Right ventricle myocardium inferior (tissue), 1 donor: ENCODE results near the gene CUX1. TPM values are rescaled to one million over a fixed set of nuclear protein-coding genes. Genes with fewer than 3 reads are reported as not detected.
"Not testable (repeated sequence)": the region's sequence is repeated elsewhere in the genome, so short reads cannot be mapped to it uniquely, and the experiment has no call there.

Source experiments
- ATAC-seq: fragments of 200-7000 bp; cut with Tn5 transposase; one replicate; pipeline ENCODE4 v1.9.1; 2020; ENCODE audit warnings: mild to moderate bottlenecking, moderate library complexity
- DNase-seq: peaks from one replicate; pipeline ENCODE4 v3.0.0; 2021; ENCODE audit errors: missing footprints
- intact Hi-C: fragments of 100-400 bp; cut with DNase I; formaldehyde crosslinking; loops from one replicate; pipeline ENCODE4 v1.11.0; 2022
- total RNA-seq: library from RNA; stranded (reverse); fragmentation: NEBNext Ultra II Directional; extraction: Animal tissue kit (Norgen Biotek cat#: 25700); gene quantifications from one replicate; pipeline ENCODE4 v1.2.1, GENCODE V29; 2021
- donor health status: DM: no; HTN: yes; CAD: no; lungs with severe emphysema.

CUX1 gene
- total RNA-seq, 1 donor from 2014 or later, result 107 TPM

DNA sequence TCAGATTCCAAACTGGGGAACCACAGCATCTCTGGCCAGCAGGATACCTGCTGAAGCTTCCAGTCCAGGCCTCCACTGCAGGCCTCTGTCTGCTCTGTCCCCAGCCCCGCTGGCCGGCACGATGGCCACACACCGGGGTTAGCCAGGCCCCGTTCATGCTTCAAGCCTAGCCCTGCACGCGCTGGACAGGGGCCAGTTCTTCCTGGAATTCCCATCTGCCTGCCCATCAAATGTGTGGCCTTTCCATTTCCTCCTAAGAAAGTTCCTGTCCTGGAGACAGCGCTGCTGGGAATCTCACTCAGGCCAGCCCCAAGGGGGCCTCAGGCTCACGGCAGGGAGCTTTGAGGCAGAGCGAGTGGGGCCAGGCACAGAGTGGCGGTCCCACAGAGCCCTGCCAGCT lies 487.2 kb downstream of the CUX1 start:
- intact Hi-C loops, result no loop called here
- DNase-seq, result peak; percentile 60
- no peak for ATAC-seq

DNA sequence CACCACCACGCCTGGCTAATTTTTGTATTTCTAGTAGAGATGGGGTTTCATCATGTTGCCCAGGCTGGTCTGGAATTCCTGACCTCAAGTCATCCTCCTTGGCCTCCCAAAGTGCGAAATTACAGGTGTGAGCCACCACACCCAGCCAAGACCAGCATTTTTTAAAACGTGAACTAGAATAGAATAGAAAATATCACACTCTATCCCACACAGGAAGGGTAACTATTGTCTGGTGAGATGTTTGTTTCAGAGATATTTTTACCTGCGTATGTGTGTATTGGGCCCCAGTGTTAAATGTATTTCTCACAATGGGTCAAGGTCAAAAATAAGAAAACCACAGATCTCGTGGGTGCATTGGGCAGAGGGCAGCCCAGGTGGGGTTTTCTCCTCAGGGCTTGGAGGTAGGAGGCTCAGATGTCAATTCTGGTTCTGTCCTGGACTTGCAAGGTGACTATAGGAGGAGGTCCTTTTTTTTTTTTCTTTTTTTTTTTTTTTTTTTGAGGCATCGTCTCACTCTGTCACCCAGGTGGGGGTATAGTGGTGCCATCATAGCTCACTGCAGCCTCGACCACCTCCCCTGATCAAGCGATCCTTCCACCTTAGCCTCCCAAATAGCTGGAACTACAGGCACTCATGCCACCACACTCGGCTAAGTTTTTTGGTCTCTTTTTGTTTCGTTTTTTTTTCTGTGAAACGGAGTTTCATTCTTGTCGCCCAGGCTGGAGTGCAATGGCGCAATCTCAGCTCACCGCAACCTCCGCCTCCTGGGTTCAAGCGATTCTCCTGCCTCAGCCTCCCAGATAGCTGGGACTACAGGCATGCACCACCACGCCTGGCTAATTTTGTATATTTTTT lies 488.2 kb downstream of the CUX1 start:
- intact Hi-C loops, result no loop called here
- ATAC-seq (no peak), DNase-seq (no peak)

DNA sequence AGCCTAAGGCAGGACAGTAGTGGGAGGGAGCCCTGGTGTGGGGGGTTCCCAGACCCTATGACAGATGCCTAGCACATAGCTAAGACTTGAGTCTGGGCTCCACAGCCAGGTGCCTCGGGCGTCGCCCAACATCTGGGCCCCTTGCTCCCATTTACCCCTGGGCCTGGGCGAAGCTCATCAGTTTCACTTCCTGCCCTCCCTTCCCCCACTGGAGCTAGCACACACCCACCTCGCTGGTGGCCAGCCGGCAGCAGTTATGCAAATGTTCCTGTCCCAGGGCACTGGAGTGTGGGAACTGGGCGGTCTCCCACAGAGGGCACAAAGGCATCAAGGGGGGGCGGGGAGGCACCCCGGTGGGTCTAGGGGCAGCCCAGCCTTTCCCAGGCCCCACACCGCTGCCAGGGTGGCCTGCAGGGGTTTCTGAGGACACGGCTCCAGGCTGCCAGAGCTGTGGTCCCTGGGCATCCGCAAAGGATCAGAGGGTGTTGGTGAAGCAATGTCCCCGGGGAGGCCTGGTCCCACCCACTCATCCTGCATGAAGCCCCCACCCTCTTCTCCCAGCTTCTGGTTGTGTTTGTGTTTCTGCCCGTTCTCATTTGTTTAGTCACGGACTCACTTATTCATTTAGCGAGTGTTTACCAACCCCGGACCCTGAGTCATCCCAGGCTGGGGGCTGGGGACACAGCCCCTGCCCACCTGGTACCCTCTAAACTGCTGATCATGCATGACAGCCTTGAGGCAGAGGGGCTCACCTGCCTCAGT lies 489.7 kb downstream of the CUX1 start:
- ATAC-seq (peak; percentile 64), DNase-seq (no peak)
- intact Hi-C loops, result no loop called here

DNA sequence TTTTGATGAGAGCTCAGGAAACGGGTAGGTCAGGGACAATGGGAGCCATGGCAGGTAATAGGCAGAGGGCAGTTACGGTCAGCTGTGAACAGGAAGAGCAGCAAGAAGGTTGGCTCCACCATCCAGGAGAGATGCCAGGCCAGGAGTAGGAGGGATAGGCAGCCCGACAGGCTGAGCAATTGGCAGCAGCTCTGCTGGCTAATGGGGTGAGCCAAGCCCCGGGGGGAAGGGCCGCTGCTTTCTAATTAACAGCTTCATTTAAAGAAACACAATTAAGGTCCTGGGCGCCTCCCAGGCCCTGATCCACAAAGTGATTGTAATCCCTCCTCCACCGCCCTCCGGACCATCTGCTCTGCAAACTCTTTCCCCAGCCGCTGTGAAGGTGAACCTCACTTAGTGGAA lies 493.0 kb downstream of the CUX1 start:
- intact Hi-C loops, result no loop called here
- ATAC-seq, result no peak
- no peak for DNase-seq

DNA sequence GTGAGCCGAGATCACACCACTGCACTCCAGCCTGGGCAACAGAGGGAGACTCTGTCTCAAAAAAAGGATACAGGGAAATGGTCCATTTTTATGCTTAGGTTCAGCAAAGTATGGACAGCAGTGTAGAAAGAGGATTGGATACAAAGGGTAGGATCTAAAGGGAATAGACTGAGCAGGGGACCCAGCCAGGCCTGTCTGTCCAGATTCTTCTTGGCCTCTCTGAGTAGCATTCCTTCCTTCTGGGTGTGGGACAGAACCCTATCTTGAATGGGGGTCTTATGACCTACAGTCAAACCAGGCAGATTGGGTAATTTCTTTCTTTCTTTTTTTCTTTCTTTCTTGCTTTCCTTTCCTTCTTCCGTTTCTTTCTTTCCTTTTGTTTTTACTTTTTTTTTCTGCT lies 494.9 kb downstream of the CUX1 start:
- DNase-seq (no peak), ATAC-seq (no peak)

DNA sequence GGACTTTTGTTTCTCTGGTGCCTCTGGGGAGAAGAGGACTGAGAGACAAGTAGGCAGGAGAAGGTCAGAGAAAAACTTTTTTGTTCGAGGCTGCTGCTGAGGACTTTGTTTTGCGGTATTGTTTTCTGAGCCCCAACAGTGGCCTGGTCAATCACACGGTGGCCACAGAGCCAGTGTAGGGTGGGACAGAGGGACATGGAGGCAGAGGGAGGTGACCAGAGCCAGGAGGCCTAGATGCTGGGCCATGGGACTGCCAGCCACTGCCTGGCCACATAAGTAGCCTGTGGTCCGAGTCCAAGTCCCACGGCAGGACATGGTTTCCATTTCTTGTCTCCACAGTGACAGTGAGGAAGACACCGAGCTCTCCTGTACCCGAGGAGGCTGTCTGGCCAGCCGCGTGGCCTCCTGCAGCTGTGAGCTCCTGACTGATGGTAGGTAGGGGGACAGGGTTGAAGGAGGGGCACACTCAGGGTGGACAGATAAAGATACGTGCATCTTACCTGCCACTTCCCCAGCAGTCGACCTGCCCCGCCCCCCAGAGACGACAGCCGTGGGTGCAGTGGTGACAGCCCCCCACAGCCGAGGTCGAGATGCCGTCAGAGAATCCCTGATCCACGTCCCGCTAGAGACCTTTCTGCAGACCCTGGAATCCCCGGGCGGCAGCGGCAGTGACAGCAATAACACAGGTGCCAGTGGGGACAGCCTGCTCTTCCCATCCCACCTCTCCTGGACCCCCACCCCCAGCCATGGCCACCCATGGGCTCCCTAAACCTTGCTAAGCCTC lies 496.8 kb downstream of the CUX1 start:
- no peak for DNase-seq
- ATAC-seq, result no peak
- intact Hi-C loops, result no loop called here

More for the DNA sequence above, 494.9 kb downstream of the CUX1 start:
- intact Hi-C loops, result no loop called here

DNA sequence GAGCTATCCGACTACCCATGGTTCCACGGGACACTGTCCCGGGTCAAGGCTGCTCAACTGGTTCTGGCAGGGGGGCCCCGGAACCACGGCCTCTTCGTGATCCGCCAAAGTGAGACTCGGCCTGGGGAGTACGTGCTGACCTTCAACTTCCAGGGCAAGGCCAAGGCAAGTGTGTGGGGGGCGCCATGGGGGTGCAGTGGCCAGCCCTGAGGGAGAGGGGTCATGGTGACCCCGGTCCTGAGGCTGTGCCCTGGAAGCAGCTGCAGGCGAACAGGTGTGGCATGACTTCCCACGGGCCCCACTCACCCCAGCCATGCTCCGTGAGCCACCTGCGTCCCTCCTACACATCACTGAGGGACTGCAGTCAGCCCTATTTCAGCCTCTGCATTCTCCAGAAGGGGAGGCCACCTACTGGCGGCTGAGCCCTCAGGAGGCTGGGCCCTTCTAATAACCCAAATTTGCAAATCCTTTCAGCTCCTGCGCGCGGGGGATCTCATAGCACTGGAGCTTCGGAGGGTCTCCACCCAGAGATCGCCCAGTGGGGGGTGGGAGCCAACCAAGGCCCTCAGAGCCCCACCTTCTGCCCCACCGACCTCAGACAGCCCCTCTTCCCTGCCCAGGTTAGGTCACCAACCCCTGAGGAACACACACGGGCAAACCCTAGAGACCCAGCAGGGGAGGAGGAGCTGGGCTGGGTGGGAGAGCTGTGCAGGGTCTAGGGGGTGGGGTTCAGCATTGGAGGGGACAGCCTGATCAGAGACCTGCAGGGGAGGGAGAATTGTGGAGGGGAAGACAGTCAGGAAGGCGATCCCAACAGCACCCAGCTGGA lies 500.0 kb downstream of the CUX1 start:
- intact Hi-C loops, result no loop called here
- no peak for DNase-seq
- ATAC-seq, result no peak

DNA sequence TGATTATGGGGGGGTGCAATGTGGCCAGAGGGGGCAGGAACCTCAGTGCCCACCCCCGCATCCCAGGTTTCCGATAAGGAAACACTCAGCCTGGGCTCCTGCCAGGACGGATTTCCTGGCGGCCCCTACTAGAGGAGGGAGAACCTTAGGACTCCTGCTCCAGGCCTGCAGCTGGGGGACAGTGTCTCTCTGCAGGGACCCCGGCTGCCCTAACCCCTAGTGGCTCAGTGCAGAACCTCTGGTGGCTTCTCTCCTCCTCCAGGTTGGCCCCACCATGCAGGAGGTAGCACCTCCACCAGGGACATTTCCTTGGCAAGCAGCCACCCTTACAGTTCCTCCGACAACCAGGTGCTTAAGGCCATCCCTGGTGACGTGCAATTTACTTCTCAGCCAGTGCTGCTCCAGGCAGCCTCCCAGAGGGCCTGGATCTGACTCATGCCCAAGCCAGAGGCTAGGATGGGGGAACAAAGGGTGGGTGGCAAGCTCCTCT lies 501.1 kb downstream of the CUX1 start:
- ATAC-seq (no peak), DNase-seq (no peak)
- intact Hi-C loops, result no loop called here

DNA sequence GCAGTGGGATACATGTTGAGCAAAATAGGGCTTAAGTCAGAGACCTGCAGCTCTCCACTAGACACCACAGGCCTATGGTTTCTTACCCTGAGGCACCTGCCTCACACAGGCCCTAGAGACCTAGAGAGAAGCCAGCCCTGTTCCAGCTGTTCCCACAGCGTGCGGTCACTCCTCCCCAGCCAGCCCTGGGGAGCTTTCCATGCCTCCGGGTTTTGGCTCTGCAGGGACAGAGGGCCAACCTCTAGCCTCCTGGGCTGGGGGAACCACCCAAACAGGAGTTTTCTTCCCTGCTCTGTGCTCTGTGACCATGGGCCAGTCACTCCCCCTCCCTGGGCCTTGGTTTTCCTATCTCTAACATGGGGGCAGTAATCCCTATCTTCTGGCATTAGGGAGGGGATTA lies 502.2 kb downstream of the CUX1 start:
- DNase-seq (no peak), ATAC-seq (no peak)
- intact Hi-C loops, result no loop called here

DNA sequence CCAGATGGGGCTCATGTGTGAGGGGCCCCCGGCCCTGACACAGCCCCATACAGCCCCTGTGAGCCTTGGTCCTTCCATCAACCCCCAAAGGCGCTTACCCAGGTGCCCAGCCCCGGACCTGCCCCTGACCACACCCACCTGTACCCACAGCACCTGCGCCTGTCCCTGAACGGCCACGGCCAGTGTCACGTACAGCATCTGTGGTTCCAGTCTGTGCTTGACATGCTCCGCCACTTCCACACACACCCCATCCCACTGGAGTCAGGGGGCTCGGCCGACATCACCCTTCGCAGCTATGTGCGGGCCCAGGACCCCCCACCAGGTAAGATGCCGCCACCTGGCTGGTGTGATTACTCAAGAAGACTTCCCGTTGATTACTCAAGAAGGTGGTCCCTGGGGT lies 502.8 kb downstream of the CUX1 start:
- intact Hi-C loops, result no loop called here
- ATAC-seq (no peak), DNase-seq (no peak)

DNA sequence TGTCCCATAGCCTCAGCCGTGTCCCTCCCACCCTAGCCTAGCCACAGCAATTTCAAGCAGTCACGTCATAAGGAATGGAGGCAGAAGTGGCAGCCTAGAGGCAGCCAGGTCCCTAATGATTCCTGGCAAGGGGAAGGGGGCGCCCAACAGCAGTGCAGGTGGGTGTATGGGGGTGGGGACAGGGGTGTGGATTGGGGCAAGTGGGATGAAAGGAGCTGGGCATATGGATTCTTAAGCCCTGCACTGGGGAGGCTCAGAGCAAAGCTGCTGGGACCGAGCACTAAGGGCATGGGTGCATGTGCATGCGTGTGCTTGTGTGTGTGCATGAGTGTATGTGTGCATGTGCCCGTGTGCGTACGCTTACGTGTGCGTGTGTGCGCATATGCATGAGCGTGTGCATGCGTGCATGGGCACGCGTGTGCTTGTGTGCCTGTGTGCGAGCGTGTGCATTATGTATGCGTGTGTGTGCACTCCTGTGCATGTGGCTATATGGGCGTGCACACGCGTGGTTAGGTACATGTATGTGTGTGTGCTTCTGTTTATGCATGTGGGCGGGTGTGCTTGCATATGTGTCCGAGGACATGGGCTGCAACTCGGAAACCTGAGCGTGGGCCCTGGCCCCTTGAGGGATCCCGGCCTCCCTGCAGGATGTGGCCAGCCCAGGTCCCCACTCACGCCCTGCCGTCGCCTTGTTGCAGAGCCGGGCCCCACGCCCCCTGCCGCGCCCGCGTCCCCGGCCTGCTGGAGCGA lies 503.4 kb downstream of the CUX1 start:
- DNase-seq, result no peak
- intact Hi-C loops, result no loop called here
- no peak for ATAC-seq

DNA sequence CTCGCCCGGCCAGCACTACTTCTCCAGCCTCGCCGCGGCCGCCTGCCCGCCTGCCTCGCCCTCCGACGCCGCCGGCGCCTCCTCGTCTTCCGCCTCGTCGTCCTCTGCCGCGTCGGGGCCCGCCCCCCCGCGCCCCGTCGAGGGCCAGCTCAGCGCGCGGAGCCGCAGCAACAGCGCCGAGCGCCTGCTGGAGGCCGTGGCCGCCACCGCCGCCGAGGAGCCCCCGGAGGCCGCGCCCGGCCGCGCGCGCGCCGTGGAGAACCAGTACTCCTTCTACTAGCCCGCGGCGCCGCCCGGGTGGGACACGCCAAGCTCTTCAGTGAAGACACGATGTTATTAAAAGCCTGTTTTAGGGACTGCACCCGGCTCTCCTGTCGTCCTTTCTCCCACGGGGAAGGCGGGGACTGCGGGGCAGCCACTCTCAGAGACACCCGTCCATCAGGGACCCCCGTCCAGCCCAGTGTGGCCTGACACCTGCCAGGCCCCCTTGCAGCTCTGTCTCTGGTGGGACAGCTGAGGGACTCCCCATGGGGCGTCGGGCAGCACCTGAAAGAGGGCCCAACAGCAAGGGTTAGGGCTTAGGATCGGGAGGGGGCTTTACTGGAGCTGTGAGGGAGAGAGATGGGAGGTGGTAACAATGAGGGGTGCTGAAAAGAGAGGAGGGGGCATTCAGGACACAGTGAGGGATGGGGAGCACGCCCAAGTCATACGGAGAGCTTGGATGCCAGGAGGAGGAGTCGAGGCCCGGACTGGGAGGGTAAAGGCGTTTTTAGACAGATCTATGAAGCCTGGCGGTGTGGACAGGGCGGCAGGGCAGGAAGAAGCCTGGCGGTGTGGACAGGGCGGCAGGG lies 504.1 kb downstream of the CUX1 start:
- intact Hi-C loops, result no loop called here
- no peak for DNase-seq
- no peak for ATAC-seq

DNA sequence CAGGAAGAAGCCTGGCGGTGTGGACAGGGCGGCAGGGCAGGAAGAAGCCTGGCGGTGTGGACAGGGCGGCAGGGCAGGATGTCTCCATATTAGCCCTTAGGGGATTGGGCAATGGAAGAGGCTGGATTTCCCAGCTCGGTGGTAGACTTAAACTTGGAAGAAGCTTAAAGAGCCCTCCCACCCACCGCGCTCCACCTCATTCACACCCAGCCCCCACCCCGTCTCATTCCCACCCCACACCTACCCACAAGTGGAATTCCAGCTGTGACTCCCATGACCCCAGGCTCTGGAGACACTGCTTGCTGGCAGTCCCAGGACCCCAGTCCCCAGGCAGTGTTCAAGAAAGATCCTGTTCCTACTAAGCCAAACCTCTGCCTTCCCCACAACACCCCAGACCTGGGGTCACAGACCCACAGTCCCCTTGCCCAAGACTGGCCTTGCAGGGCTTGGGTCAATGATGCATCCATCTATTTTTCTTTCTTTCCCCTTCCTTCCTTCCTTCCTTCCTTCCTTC lies 504.8 kb downstream of the CUX1 start:
- DNase-seq, result no peak
- intact Hi-C loops, result no loop called here
- ATAC-seq, result no peak

DNA sequence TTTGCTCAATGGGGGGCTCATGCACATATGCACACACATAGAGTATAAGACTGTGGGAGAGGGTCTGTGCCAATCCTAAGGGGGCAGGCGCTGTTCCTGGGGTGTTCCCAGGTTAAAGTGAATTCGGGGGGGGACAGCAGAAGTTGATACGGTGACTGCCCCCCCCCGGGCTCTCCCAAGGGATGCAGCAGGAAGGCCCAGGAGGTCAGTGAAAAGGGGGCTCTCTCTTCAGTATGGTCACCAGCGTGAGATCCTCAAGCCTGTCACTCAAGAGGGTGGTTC lies 506.4 kb downstream of the CUX1 start:
- intact Hi-C loops, result no loop called here
- ATAC-seq (no peak), DNase-seq (no peak)

DNA sequence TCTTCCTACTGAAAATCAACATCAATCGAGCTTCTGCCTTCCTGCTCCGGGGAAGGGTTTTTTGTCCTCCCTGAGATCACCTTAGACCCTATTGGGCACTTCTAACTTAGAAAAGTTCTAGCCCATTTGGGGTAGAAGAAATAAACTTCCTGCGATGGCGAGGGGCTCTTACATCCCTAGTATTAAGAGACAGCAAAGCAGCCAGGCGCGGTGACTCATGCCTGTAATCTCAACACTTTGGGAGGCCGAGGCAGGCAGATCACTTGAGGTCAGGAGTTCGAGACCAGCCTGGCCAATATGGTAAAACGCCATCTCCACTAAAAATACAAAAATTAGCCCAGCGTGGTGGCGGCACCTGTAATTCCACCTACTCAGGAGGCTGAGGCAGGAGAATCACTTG lies 507.7 kb downstream of the CUX1 start:
- DNase-seq, ATAC-seq, intact Hi-C loops: not testable (repeated sequence)

DNA sequence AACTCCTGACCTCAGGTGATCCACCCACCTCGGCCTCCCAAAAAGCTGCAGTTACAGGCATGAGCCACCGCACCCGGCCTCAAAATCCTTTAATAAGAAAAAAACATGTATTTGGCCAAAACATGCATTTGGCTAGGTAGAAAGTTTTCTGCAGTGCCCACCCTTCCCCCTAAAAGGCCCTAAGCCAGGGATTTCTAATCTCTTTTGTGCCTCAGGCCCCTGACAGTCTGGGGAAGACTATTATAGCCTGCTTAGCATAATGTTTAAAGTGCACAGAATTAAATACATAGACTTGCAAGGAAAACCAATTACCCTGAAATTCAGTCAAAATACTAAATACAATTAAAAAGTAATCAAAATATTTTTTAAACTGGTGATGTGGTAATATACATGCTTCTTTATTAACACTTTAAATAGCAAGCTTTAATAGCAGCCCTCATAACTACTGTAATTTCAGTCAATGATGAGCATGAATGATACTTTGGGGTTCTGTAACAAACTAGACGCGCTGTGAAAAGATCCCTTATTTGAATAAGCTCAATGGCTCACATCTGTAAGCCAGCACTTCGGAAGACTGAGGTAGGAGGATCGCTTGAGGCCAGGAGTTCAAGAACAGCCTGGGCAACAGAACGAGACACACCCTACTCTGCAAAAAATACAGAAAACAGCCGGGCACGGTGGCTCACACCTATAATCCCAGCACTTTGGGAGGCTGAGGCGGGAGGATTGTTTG lies 508.9 kb downstream of the CUX1 start:
- ATAC-seq (no peak), DNase-seq (no peak)
- intact Hi-C loops, result no loop called here
